Left lobe of liver (tissue), 2 donors: Measurements from ENCODE around the gene EBLN2. TPM values are rescaled to one million over a fixed set of nuclear protein-coding genes. Genes with fewer than 3 reads are reported as not detected.
A peak's percentile ranks its signal among the peaks of the same experiment; 100 is the strongest.

Experiments
- ATAC-seq: fragments of 200-7000 bp; cut with Tn5 transposase; one replicate; pipeline ENCODE4 v1.9.1; 2020; ENCODE audit warnings: mild to moderate bottlenecking, moderate library complexity
- DNase-seq: peaks from one replicate; pipeline ENCODE4 v3.0.0-alpha.2; 2020; ENCODE audit warnings: low spot score
- total RNA-seq: library from RNA; stranded (reverse); gene quantifications from one replicate; pipeline ENCODE4 v1.2.1, GENCODE V29; 2021
- donor health status: DM: no; HTN: no; CAD: no; lungs with moderate emphysema.
- donor health status: DM: no; HTN: yes; CAD: no.

The EBLN2 gene
- total RNA-seq, 1 donor from 2014 or later, result 2.0 TPM

GRCh38 chr3:73100741-73101559 lies 39.5 kb downstream of the EBLN2 start:
- DNase-seq (peak; percentile 73), ATAC-seq (peak; percentile 99)

DNA sequence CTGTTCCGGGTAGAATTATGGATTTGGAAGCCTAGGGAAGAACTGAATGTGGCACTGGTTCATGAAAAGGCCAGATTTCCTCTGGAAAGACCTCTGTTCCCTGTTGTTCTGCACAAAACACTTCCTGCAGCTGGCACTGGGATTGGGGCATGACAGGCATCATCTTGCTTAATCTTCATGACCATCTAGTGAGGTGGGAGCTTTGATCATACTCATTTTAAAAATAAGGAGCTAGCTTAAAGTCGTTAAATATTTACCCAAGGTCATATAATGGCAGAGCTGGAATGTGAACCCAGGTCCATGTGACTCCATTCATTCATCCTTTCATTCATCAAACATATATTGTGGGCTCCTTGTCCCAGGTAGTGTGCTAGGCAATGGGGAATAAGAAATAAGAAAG lies 40.4 kb downstream of the EBLN2 start:
- DNase-seq (no peak), ATAC-seq (no peak)

DNA sequence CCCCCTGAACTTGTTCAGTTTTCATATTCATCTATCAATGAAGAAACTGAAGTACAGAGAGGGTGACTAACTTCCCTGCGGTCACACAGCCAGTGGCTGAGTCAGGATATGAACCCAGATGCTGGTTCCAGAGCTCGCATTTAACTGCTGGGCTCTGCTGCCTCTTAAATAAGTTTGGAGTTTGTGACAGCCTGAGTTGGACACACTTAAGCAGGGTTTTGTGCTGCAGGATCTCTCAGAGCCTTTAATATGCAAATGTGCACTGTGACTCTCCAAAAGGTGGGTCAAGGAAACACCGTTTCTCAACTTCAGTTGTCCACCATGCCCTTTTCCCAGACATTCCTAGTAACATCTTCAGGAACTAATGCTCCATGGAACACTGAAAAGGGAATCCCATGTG lies 45.8 kb downstream of the EBLN2 start:
- no peak for DNase-seq
- no peak for ATAC-seq

- ATAC-seq, result no peak
- DNase-seq, result no peak
Measured at GRCh38 chr3:73107676-73108187, 46.3 kb downstream of the EBLN2 start.

DNA sequence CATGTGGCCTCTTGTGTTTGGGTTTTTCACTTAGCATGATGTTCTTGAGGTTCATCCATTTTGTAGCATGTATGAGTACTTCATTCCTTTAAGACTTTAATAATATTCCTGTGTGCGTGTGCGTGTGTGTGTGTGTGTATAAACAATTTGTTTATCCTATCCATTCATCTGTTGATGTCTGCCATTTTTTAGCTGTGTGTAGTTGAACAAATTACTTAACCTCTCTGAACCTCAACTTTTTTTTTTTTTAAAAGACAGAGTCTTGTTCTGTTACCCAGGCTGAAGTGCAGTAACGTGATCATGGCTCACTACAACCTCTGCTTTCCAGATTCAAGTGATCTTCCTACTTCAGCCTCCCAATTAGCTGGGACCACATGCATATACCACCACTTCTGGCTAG lies 47.3 kb downstream of the EBLN2 start:
- no peak for ATAC-seq
- no peak for DNase-seq

GRCh38 chr3:73110530-73110929 lies 49.1 kb downstream of the EBLN2 start:
- DNase-seq, result no peak
- ATAC-seq, result no peak

Other genes with a start within 250 kb of the EBLN2 start
- 8.7 TPM for gene SHQ1, start 213.2 kb upstream of the EBLN2 start, total RNA-seq
- gene GXYLT2, start 173.6 kb upstream of the EBLN2 start, total RNA-seq, result 0.20 TPM
- 48.3 TPM for gene PPP4R2, start 64.8 kb upstream of the EBLN2 start, total RNA-seq